Suppressor macrophage (primary cell): ENCODE data around the gene ACAN.
A peak's percentile ranks its signal among the peaks of the same experiment; 100 is the strongest.

ENCODE experiments used
- DNase-seq, 4 experiments: peaks; one replicate each; pipeline ENCODE4 v3.0.0-alpha.2; 2020 to 2022

ACAN gene

GRCh38 chr15:88802250-88802990, 816 bp upstream of the ACAN start:
- no peak for DNase-seq

DNA sequence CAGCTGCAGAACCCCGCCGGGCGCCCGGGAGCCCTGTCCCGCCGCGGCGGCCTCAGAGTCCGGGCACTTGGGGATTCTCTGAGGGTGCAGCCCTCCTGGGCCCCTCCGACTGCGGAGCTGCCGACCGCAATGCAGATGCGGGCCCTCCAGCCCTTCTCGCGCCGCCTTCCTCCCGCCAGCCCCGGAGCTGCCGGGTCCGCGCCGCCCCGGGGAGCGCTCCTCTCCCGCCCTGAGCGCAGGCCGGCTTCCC, 320 bp upstream of the ACAN start:
- no peak for DNase-seq

GRCh38 chr15:88803920-88804247, 648 bp downstream of the ACAN start:
- DNase-seq, result no peak

GRCh38 chr15:88804257-88804656, 1.0 kb downstream of the ACAN start:
- no peak for DNase-seq

DNA sequence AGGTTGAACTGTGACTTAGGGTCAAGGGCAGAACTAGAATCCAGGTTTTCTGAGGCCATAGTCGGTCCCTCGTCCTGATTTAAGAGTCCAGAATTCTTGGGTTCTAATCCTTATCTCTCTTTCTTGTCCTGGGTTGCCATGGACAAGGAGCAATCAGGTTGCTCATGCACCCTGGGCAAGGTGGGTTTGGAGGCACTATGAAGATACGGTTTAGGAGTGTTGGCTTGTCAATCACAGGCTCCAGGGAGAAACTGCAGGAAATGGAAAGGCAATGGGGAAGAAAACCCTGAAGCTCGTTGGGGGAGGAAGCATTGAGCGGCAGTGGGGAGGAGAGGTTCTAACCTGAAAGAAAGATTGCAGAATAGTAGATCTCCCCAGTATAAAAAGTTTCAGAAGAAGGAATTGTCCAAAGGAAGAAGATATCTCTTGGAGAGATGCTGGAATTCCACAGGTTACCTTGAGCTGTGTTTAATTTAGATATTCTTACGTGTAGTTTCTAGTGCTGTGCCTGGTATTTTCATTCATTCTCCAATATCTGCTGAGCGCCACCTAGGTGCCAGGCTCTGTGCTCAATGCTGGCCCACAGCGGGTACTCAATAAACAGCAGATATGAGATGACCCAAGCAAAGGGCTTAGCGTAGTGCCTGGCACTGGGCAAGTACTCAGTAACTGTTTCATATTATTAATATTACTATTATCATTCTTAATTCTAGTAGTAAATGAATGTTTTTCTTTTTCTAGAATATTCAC, 2.0 kb downstream of the ACAN start:
- DNase-seq, result peak in 1 of 4 experiments; percentile 10

DNA sequence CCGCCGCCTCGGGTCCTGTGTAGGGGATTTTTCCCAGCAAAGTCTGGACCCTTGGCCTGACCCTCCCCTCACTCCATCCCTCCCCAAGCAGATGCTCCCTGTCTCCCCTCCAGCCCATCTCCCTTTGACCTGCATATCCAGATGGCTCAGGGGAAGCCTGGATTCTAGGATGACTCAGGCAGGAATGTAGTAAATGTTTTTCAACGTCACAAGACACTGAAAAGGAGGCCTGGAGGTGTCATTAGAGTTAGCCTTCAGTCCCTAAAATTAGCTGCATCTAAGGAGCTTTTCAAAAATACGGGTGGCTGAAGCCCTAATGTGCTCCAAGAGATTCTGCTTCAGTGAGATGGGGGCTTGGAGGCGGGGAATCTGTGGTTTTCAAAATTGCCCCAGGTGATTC, 7.2 kb downstream of the ACAN start:
- DNase-seq, result no peak

DNA sequence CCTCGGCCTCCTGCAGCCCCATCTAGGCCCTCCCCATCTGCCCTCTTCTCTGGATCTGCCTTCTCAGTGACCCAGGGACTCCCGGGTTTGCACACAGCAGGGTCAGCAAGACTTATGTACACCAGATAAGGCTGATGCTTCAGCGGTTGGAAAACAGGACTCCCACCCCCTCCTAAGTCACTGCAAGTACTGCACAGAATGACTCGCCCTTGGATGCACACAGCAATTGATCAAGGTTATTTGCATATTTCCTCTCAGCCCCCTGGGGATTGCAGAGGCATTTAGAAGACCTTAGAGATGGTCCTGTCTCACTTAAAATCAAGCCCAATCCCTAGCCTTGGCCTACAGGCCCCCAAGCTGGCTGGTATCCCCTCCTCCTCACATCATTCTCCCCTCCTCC, 8.9 kb downstream of the ACAN start:
- no peak for DNase-seq

DNA sequence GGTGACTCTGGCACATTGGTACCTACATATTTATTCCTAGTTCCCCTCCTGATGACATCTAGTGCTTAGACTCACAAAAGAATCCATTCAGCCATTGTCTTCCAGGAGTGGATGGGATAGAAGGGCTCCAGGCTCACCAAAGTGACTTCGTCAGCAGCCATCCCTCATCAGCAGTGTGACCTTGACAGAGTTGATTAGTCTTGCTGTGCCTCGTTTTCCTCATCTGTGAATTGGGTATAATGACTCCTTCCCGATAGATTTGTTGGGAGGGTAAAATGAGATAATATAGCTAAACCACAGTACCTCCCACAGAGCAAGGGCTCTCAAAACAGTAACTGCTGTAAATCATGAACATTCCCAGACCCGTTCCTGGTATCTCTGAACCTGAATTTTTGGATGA, 10.7 kb downstream of the ACAN start:
- DNase-seq, result no peak

GRCh38 chr15:88814393-88814792, 11.2 kb downstream of the ACAN start:
- DNase-seq, result no peak

GRCh38 chr15:88818920-88819319, 15.7 kb downstream of the ACAN start:
- DNase-seq, result no peak

- DNase-seq, result no peak
Measured at GRCh38 chr15:88821993-88822392, 18.8 kb downstream of the ACAN start.

DNA sequence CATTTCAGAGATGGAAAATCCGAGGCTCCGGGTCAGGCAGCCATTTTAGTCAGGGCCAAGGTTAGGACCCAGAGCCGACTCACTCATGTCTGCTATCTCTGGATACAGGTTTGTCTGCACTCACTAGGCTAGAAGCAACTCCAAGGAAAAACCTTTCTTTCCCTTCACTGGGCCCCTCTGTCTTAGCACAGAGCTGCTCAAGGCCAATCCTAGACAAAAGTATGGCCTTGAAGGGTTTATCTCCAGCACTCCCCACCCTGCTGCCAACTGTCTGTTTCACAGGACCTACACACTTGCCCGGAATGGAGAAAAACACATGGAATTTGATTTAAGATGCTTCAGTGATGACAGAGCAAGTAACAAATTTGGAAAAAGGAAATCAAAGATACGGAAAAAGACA, 25.6 kb downstream of the ACAN start:
- no peak for DNase-seq

DNA sequence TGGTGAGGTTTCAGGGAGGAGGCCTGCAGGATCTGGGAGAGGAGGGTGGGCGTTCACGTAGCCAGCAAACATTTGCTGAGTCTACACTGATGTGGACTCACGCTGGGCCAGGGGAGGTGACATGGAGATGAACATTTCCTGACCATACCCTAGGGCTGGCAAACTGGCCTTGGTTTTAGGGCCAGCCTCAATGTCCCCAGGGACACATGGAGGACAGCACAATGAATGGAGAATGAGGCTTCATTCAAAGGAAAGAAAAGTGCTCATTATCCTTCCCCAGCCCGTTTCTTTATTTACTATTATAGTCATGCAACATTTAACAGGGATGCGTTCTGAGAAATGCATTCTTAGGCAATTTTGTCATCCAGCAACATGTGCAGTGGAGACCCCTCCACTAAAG, 26.8 kb downstream of the ACAN start:
- DNase-seq, result no peak

DNA sequence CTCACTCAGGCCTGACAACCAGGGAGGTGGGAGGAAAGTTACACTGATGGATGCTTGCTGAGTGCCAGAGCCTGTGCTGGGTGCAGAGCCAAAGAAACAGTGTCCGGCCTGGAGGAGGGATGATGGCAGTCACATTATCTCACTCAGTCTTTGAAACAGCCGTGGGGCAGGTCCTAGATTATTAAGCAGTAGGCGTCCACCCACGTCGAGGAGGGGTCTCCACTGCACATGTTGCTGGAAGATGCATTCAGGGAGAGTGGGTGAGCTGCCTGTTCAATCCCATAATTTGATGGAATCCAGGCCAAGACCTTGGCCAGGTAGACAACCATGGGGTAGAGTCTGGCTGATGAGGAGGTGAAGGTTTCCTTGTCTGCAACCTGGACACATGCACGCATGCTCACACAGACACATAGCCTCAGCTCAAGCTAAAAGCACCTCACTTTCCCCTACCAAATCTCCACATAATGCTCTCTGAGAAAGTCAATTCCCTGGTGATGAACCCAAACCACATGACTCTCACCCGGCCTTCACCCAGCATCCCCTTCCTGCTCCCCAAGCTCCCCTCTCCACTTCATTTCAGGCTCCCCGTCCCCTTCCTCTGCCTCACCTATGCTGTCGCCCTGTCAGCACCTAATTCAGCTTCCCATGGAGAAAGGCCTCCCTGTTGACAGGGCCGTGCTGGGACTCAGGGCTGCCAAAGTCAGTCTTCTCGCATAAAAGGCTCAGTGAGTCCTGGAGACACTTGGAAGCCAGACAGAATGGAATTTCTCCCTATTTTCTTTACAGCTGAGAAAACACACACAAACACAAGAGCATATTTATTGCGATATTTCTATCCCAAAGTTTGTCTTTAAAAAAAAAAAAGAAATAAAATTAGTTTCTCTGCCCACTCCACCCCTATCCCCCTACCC, 29.8 kb downstream of the ACAN start:
- DNase-seq, result no peak

DNA sequence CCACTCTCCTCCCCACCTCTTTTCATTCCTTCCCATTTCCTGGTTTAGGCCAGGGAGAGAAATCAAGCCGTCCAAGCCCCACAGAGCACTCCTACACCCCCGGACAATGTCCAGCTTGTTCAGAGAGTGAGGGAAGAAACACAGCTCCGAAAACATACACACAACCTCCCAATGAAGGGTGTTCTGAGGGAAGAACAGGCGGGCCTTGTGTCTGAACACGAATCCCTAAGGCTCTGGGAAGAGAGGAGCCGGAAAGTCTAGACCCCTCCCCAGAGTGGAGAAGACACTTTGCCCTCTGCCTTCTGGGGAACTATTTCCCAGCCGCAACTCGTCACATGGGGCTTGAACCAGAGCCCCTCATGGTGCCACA, 30.5 kb downstream of the ACAN start:
- no peak for DNase-seq

GRCh38 chr15:88834211-88834812, 31.1 kb downstream of the ACAN start:
- DNase-seq, result peak; percentile 17 to 55 (median 32)

DNA sequence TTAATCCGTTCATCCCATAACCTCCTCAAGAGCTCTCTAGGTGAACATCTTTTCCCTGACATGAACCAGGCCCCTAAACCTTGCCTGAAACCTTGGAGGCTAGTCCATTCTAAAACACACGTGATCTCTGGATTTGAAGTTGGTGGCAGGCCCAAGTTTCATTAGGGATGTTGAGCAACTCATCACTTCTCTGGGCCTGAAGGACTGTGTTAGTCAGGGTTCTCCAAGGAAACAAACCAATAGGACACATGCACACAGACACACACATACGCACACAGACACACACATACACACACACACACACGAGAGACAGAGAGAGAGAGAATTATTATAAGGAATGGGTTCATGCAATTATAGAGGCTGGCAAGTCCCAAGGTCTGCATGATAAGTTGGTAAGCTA, 31.9 kb downstream of the ACAN start:
- peak in 1 of 4 experiments; percentile 2 for DNase-seq

DNA sequence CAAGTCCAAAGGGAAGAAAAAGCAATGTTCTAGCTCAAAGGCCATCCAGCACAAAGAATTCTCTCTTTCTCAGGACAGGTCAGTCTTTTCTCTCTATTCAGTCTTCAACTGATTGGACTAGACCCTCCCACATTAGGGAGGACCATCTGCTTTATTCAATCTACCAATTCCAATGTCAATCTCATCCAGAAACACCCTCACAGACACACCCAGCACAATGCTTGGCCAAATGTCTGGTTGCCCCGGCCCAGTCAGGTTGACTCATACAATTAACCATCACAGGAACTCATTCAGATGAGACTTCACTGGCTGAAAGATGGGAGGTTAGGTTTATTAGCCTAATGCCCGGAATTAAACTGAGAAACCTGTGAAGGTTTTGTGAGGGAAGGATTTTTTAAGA, 32.4 kb downstream of the ACAN start:
- DNase-seq, result no peak

- no peak for DNase-seq
Measured at GRCh38 chr15:88838667-88839066, 35.4 kb downstream of the ACAN start.

GRCh38 chr15:88839146-88839545, 35.9 kb downstream of the ACAN start:
- DNase-seq, result no peak

DNA sequence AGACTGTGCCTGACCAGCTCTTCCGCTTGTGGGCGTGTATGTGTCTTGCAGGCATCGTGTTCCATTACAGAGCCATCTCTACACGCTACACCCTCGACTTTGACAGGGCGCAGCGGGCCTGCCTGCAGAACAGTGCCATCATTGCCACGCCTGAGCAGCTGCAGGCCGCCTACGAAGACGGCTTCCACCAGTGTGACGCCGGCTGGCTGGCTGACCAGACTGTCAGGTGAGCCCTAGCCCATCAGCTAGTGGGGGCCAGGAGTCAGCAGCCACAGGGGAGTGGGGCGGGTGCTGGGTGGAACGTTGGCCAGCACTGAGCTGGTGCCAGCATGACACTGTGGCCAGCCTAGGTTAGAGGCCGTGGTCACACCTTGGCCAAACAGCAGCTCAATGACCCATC, 36.7 kb downstream of the ACAN start:
- DNase-seq, result no peak

DNA sequence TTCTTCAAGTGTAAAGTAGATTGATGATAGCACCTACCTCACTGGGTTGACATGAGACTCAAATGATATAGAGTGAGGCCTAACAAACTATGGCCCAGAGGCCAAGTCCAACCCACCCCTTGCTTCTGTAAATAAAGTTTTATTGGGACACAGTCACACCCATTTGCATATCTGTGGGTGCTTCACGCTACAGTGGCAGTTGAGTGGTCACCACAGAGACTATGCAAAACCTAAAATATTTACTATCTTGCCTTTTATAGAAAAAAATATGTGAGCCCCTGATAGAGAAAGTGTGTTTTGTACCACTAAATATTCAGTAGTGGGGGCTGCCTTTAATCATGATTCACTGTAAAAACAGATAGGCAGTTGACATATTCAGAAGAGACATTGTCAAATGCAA, 38.0 kb downstream of the ACAN start:
- no peak for DNase-seq

DNA sequence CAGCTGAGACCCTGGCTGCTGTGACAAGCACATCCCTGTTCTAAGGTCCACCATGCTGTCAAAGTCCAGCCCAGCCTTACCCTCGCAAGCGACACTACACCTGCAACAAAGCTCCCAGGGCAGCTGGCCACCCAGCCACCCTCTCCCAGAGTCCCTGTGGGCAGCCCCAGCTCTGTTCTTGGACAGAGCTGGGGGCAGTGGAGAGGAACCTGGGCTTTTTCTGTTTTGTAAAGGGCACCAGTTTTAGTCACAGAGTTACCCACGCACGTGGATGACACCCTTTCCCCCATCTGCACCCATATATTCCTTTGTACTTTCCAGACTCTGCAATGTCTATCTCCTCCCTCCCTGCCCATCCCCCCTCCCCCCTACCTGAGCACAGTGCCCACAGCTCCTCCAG, 38.9 kb downstream of the ACAN start:
- DNase-seq, result no peak
